HG03469 (cell line): ENCODE data around the gene BCS1L.

Experiments used
- ATAC-seq: cut with Tn5 transposase; IDR thresholded peaks from one replicate; pipeline ENCODE4 v1.9.1; 2021; ENCODE audit warnings: mild to moderate bottlenecking, moderate library complexity, moderate number of reproducible peaks; ENCODE audit not compliant: unreplicated experiment

The BCS1L gene

GRCh38 chr2:218711550-218711929 is 52.1 kb downstream of the BCS1L start:
- no peak for ATAC-seq
